HepG2 (cell line): Measurements from ENCODE around the gene TOP2A. TPM values are rescaled to one million over a fixed set of nuclear protein-coding genes. Genes with fewer than 3 reads are reported as not detected.

ENCODE experiments used
- ATAC-seq: fragments of 200-7000 bp; cut with Tn5 transposase; 3 replicates; pipeline ENCODE4 v1.9.1; 2020; ENCODE audit warnings: mild to moderate bottlenecking, moderate library complexity
- BruUV-seq: library from RNA; stranded (reverse); fragments of 400-500 nt; replicated peaks from 2 replicates; lab custom pipeline; 2021; lab: Mats Ljungman, UMichigan
- CTCF ChIA-PET: fragments of 300-600 bp; formaldehyde crosslinking; extraction: SDS; loops from one replicate; lab custom pipeline; 2021; ENCODE audit warnings: low total read pairs, inconsistent platforms, low intra/inter-chr PET ratio; lab: Yijun Ruan, JAX
- POLR2A ChIA-PET: fragments of 350-600 bp; sonication (Branson Sonifier 250); formaldehyde crosslinking; loops from one replicate; lab custom pipeline; 2020; ENCODE audit warnings: antibody characterized with exemption, inconsistent platforms; lab: Yijun Ruan, JAX
- DNase-seq: peaks from one replicate; pipeline ENCODE4 v3.0.0-alpha.2; 2015; ENCODE audit warnings: low spot score
- FAIRE-seq: peaks from 3 replicates; lab custom pipeline; 2011; peaks lifted over from hg19 to GRCh38; lab: Jason Lieb, UNC
- H2AFZ ChIP-seq: one replicate; pipeline ENCODE4 v1.6.1; 2011; ENCODE audit warnings: low read length, inconsistent platforms
- H3K27ac ChIP-seq: fragments of 300-600 bp; 3 replicates; pipeline ENCODE4 v1.8.0; 2011; ENCODE audit warnings: mixed run types, mild to moderate bottlenecking, mixed read lengths, low read length, inconsistent platforms; ENCODE audit not compliant: insufficient read depth; ENCODE audit errors: extremely low read length
- H3K27me3 ChIP-seq, 2 experiments: fragments of 200-600 bp in 1 of 2; 2 replicates in 1 of 2; 3 replicates in 1 of 2; pipeline versions ENCODE4 v1.6.0 to v1.8.0; 2011; ENCODE audit warnings: low read length in 2 of 2, mild to moderate bottlenecking in 2 of 2, moderate library complexity in 2 of 2, inconsistent platforms in 1 of 2; ENCODE audit not compliant: insufficient read depth in 2 of 2, control insufficient read depth in 1 of 2
- H3K36me3 ChIP-seq, 2 experiments: fragments of 200-600 bp in 1 of 2; replicated peaks in 1 of 2; 2 replicates in 1 of 2; 3 replicates in 1 of 2; pipeline versions ENCODE4 v1.5.1 to v1.8.0; 2011; ENCODE audit warnings: low read length in 2 of 2, inconsistent platforms in 1 of 2; ENCODE audit not compliant: insufficient read depth in 2 of 2, control insufficient read depth in 1 of 2
- H3K4me1 ChIP-seq: 2 replicates; pipeline ENCODE4 v1.5.1; 2012; ENCODE audit warnings: low read length, inconsistent platforms; ENCODE audit not compliant: insufficient read depth
- H3K4me2 ChIP-seq: 2 replicates; pipeline ENCODE4 v1.6.0; 2011; ENCODE audit warnings: low read depth, low read length, inconsistent platforms
- H3K4me3 ChIP-seq, 3 experiments: fragments of 200-600 bp in 1 of 3; sonication (generic), shearing (Covaris generic) in 1 of 3; replicated peaks in 1 of 3; 2 replicates each; pipeline ENCODE4 v1.5.1; 2011 to 2016; ENCODE audit warnings: low read length in 3 of 3, inconsistent platforms in 2 of 3, low read depth in 2 of 3, mild to moderate bottlenecking in 2 of 3, control low read depth in 1 of 3, mixed read lengths in 1 of 3; ENCODE audit not compliant: insufficient read depth in 1 of 3
- H3K79me2 ChIP-seq: one replicate; pipeline ENCODE4 v1.6.1; 2011; ENCODE audit warnings: low read length, inconsistent platforms; ENCODE audit not compliant: insufficient read depth
- H3K9ac ChIP-seq: 2 replicates; pipeline ENCODE4 v1.6.0; 2011; ENCODE audit warnings: mild to moderate bottlenecking, low read depth, low read length, inconsistent platforms; ENCODE audit not compliant: insufficient read depth
- H3K9me3 ChIP-seq: 2 replicates; pipeline ENCODE4 v1.5.1; 2012; ENCODE audit warnings: mild to moderate bottlenecking, low read length
- H4K20me1 ChIP-seq: 2 replicates; pipeline ENCODE4 v1.6.0; 2011; ENCODE audit warnings: inconsistent platforms, mild to moderate bottlenecking, low read length, moderate library complexity; ENCODE audit not compliant: insufficient read depth
- ARID5B ChIP-seq: IDR thresholded peaks from 2 replicates; pipeline ENCODE4 v1.4.0; 2020; ENCODE audit warnings: mild to moderate bottlenecking, missing genetic modification reagents
- ARNT ChIP-seq: fragments of 450-650 bp; IDR thresholded peaks from 2 replicates; pipeline ENCODE4 v1.6.1; 2017
- ZNF12 ChIP-seq: sonication (generic); formaldehyde crosslinking; IDR thresholded peaks from 2 replicates; pipeline ENCODE4 v1.5.0; 2020; ENCODE audit warnings: missing genetic modification reagents
- ZNF550 ChIP-seq: sonication (generic); formaldehyde crosslinking; IDR thresholded peaks from 2 replicates; pipeline ENCODE4 v1.4.0; 2020; ENCODE audit warnings: mild to moderate bottlenecking, missing genetic modification reagents, borderline replicate concordance
- ZNF619 ChIP-seq: sonication (generic); formaldehyde crosslinking; IDR thresholded peaks from 2 replicates; pipeline ENCODE4 v1.4.0; 2020; ENCODE audit warnings: mild to moderate bottlenecking, missing genetic modification reagents
- WGBS: methylation state at CpG from one replicate; pipeline ENCODE4 v1.1.6; 2017; ENCODE audit warnings: low lambda C conversion rate; 5-methylcytosine and 5-hydroxymethylcytosine counted together
- in situ Hi-C: cut with HindIII; loops from 2 replicates; pipeline ENCODE4 v1.10.0; 2017; ENCODE audit warnings: low pct_unique_long_range_greater_than_20kb; ENCODE audit not compliant: extremely low pct_ligation_motif_present
- intact Hi-C: fragments of 100-400 bp; cut with micrococcal nuclease; formaldehyde crosslinking; loops from one replicate; pipeline ENCODE4 v1.10.0; 2022; ENCODE audit not compliant: unreplicated experiment
- polyA plus RNA-seq, 8 experiments: library from polyadenylated mRNA; depleted of rRNA in 3 of 8; stranded (reverse) in 7 of 8; unstranded in 1 of 8; fragments of >200 nt; fragmentation: Illumina TruSeq in 4 of 8; extraction: Trizol in 4 of 8; gene quantifications; 2 replicates each; pipeline versions ENCODE4 v1.2.1 to v1.2.3, GENCODE V29; 2011 to 2016; ENCODE audit warnings: low read depth in 4 of 8, missing spikeins in 1 of 8, mixed read lengths in 1 of 8; ENCODE audit not compliant: insufficient read depth in 1 of 8
- total RNA-seq, 5 experiments: library from RNA; depleted of rRNA; stranded (reverse); fragments of >200 nt; fragmentation: Illumina TruSeq; extraction: Trizol; gene quantifications; 2 replicates each; pipeline ENCODE4 v1.2.3, GENCODE V29; 2016; ENCODE audit warnings: low read depth in 1 of 5
- TF ChIP-seq, protein P1 (sequence below): sonication (generic); formaldehyde crosslinking; IDR thresholded peaks from 2 replicates; pipeline ENCODE4 v1.9.0; 2022; ENCODE audit warnings: missing genetic modification reagents, mild to moderate bottlenecking, borderline replicate concordance

TOP2A gene
- total and polyA plus RNA-seq, 2 of the 13 experiments (the other 11 are each of a cell fraction or from before 2014, with no cell fraction given), result 108 to 327 TPM

DNA sequence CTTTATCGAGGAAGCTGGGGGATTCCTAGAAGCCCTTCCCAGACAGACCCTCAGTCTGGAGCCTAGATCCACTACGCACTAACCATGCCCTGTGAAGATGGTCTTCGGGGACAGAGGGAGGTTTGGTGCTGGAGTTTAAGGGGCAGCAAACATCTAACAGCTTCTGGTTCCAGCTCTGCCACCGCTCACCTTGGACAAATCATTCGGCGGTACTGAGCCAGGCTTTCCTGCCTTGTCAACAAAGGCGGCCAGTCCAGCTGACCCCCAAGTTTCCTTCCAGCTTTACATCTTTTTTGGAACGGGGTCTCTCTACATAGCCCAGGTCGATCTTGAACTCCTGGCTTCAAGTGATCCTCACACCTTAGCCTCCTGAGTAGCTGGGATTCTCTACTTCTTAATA, 52.8 kb downstream of the TOP2A start:
- ATAC-seq, result no peak
- intact Hi-C loops, result no loop called here
- no TSS peak for BruUV-seq

DNA sequence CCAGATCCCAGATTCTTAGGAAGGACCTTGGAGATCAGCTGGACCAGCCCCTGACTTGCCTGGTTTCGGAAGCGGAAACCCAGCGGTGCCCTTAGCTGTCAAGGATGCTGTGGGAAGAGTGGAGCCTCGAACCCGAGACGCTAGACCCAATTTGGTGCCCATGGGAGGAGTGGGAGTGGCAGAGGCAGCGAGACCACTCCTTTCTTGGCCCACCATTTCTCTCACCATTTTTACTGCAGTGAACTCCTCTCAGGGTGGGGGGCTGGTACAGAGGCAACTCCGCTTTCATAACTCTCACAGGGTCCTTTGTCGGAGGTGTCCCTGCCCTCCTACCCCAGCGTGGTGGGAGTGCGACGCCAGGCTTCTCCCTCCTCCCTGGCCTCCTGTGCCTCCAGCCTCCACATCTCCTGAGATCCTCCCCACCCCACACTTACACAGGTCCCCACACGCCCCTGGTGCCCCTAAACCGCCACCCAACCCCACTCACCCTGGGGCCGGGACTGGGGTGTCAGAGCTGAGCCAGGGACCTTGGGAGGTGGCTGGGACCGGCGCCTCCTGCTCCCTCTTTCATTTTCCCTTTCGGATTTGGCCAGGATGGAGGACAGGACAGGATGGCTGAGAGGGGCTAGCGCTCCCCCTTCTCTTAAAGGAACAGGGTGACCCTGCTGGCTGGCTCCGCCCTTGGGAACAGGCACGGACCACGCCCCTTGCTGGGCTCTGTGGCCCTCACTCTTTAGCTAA, 53.4 kb downstream of the TOP2A start, which contains the start of gene GJD3:
Gene GJD3, minus strand, starts transcription at position 617 of the 741 bp plus-strand sequence. CDS start 922 bp downstream, outside the sequence.
- H3K9me3 ChIP-seq, result no peaks in the 10 kb centered on the region
- in situ Hi-C loops (loop anchor here (5.0 kb wide), 1 partner anchor 168 kb away; no protein-coding TSS in a partner anchor), intact Hi-C loops (no loop called here)
- H2AFZ ChIP-seq, result no peak within 1 kb of the TSS
- H3K36me3 ChIP-seq, result no peaks in the 10 kb centered on the region
- no peak within 1 kb of the TSS for H3K27ac ChIP-seq
- peaks cover 31% of the 10 kb centered on the region for H3K4me1 ChIP-seq
- ChIA-PET POLR2A (interaction anchor here (0.5 to 1.8 kb wide), 3 partner anchors 56 to 319 kb away, joined by 3 to 11 read pairs (median 3); partner anchors contain the start of gene RARA), CTCF (no interaction called here)
- H3K79me2 ChIP-seq, result no peaks in the 10 kb centered on the region
- H3K27me3 ChIP-seq, result peaks cover 0 to 11% of the 10 kb centered on the region in 2 experiments; a peak in 2 of 5 replicates
- no peak within 1 kb of the TSS for H3K9ac ChIP-seq
- no peak for ATAC-seq
- TF ChIP-seq ARID5B (CRISPR knock-in tag) (no peak), ZNF550 (CRISPR knock-in tag) (0 out of 2 replicates have a peak, but pooled peaks have one; percentile 38), ZNF619 (CRISPR knock-in tag) (0 out of 2 replicates have a peak, but pooled peaks have one; percentile 30)
- TF ChIP-seq, protein P1, sequence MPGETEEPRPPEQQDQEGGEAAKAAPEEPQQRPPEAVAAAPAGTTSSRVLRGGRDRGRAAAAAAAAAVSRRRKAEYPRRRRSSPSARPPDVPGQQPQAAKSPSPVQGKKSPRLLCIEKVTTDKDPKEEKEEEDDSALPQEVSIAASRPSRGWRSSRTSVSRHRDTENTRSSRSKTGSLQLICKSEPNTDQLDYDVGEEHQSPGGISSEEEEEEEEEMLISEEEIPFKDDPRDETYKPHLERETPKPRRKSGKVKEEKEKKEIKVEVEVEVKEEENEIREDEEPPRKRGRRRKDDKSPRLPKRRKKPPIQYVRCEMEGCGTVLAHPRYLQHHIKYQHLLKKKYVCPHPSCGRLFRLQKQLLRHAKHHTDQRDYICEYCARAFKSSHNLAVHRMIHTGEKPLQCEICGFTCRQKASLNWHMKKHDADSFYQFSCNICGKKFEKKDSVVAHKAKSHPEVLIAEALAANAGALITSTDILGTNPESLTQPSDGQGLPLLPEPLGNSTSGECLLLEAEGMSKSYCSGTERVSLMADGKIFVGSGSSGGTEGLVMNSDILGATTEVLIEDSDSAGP (CRISPR knock-in tag), result peak; percentile 72; the same call in 1 of the 2 replicates
- WGBS, result 96% methylated on average over 22 of the region's 22 CpGs
- H3K4me2 ChIP-seq, result peak within 1 kb of the TSS; percentile 69; the same call in 1 of the 2 replicates
- FAIRE-seq, result no peak
- H4K20me1 ChIP-seq, result no peaks in the 10 kb centered on the region
- H3K4me3 ChIP-seq, result peak within 1 kb of the TSS in 1 of 3 experiments; percentile 67; a peak in 3 of 6 replicates
- no TSS peak for BruUV-seq
- DNase-seq, result no peak

More for the DNA sequence above, 52.8 kb downstream of the TOP2A start:
- Histone ChIP-seq H3K79me2 (no peaks in the 10 kb centered on the region), H3K4me3 (no peak overlapping the region), H3K27ac (no peak overlapping the region), H3K4me2 (no peak overlapping the region), H3K4me1 (peaks cover 28% of the 10 kb centered on the region), H4K20me1 (no peaks in the 10 kb centered on the region), H2AFZ (no peak overlapping the region), H3K36me3 (no peaks in the 10 kb centered on the region), H3K9me3 (no peaks in the 10 kb centered on the region), H3K9ac (no peak overlapping the region), H3K27me3 (peaks cover 0 to 11% of the 10 kb centered on the region in 2 experiments; a peak in 2 of 5 replicates)
- WGBS, result 90% methylated on average over 9 of the region's 9 CpGs
- FAIRE-seq (no peak), DNase-seq (no peak)
- in situ Hi-C loops, result loop anchor here (5.0 kb wide), 1 partner anchor 167 kb away; no protein-coding TSS in a partner anchor
- CTCF ChIA-PET, result no interaction called here
- POLR2A ChIA-PET, result interaction anchor here (0.6 to 1.3 kb wide), 3 partner anchors 12 to 161 kb away, joined by 3 to 5 read pairs (median 4); no protein-coding TSS in a partner anchor
- TF ChIP-seq, protein P1 (CRISPR knock-in tag), result 0 out of 2 replicates have a peak, but pooled peaks have one; percentile 15
- no peak for TF ChIP-seq ARNT
- no peak for TF ChIP-seq ZNF12 (CRISPR knock-in tag)
